Measurements from ENCODE around the gene RAC3.

The RAC3 gene

GRCh38 chr17:82031303-82031884, at the start of gene RAC3:
Gene RAC3 (plus strand): TSS chr17:82031678. CDS start chr17:82031762, 84 bp downstream.
- Mint-ChIP-seq H3K4me1 (ENCODE audit: low read depth) (peaks cover 13% of the 10 kb centered on the region), H3K27me3 (no peaks in the 10 kb centered on the region), H3K27ac (no peak within 1 kb of the TSS), H3K9me3 (ENCODE audit: low read depth) (no peaks in the 10 kb centered on the region), H3K4me3 (peak within 1 kb of the TSS; percentile 82), H3K36me3 (peaks cover 3% of the 10 kb centered on the region)

GRCh38 chr17:81983011-81983638, 48.4 kb upstream of the RAC3 start:
- H3K9me3 Mint-ChIP-seq (ENCODE audit: low read depth), result no peaks in the 10 kb centered on the region
- H3K27me3 Mint-ChIP-seq, result no peaks in the 10 kb centered on the region
- H3K36me3 Mint-ChIP-seq, result peaks cover 7% of the 10 kb centered on the region
- peaks cover 30% of the 10 kb centered on the region for H3K4me1 Mint-ChIP-seq (ENCODE audit: low read depth)
- H3K4me3 Mint-ChIP-seq, result no peak overlapping the region
- H3K27ac Mint-ChIP-seq, result no peak overlapping the region

- Mint-ChIP-seq H3K4me1 (ENCODE audit: low read depth) (peaks cover 25% of the 10 kb centered on the region), H3K27me3 (no peaks in the 10 kb centered on the region), H3K9me3 (ENCODE audit: low read depth) (no peaks in the 10 kb centered on the region), H3K36me3 (peaks cover 7% of the 10 kb centered on the region), H3K27ac (no peak overlapping the region), H3K4me3 (no peak overlapping the region)
These were observed 47.7 kb upstream of the RAC3 start for GRCh38 chr17:81983639-81984373.

GRCh38 chr17:81984773-81985410, 46.6 kb upstream of the RAC3 start:
- Mint-ChIP-seq H3K36me3 (peaks cover 7% of the 10 kb centered on the region), H3K9me3 (ENCODE audit: low read depth) (no peaks in the 10 kb centered on the region), H3K27me3 (no peaks in the 10 kb centered on the region), H3K4me1 (ENCODE audit: low read depth) (peaks cover 17% of the 10 kb centered on the region), H3K27ac (no peak overlapping the region), H3K4me3 (no peak overlapping the region)

- Mint-ChIP-seq H3K9me3 (ENCODE audit: low read depth) (no peaks in the 10 kb centered on the region), H3K27me3 (no peaks in the 10 kb centered on the region), H3K27ac (no peak overlapping the region), H3K4me1 (ENCODE audit: low read depth) (peaks cover 8% of the 10 kb centered on the region), H3K36me3 (peaks cover 3% of the 10 kb centered on the region), H3K4me3 (no peak overlapping the region)
These were observed 44.9 kb upstream of the RAC3 start for GRCh38 chr17:81986606-81987005.

- H3K4me3 Mint-ChIP-seq, result no peak overlapping the region
These were observed 44.2 kb upstream of the RAC3 start for GRCh38 chr17:81987161-81987770.

GRCh38 chr17:81990836-81991683, 40.4 kb upstream of the RAC3 start:
- Mint-ChIP-seq H3K36me3 (no peaks in the 10 kb centered on the region), H3K27ac (no peak overlapping the region), H3K27me3 (no peaks in the 10 kb centered on the region), H3K4me3 (no peak overlapping the region), H3K9me3 (ENCODE audit: low read depth) (no peaks in the 10 kb centered on the region), H3K4me1 (ENCODE audit: low read depth) (no peaks in the 10 kb centered on the region)

More at GRCh38 chr17:81987161-81987770, 44.2 kb upstream of the RAC3 start:
- Mint-ChIP-seq H3K4me1 (ENCODE audit: low read depth) (peaks cover 6% of the 10 kb centered on the region), H3K36me3 (peaks cover 3% of the 10 kb centered on the region), H3K27ac (no peak overlapping the region), H3K27me3 (no peaks in the 10 kb centered on the region), H3K9me3 (ENCODE audit: low read depth) (no peaks in the 10 kb centered on the region)

GRCh38 chr17:81991684-81992305, 39.7 kb upstream of the RAC3 start:
- Mint-ChIP-seq H3K4me3 (no peak overlapping the region), H3K27ac (no peak overlapping the region)

GRCh38 chr17:81992306-81993102, 39.0 kb upstream of the RAC3 start:
- Mint-ChIP-seq H3K9me3 (ENCODE audit: low read depth) (no peaks in the 10 kb centered on the region), H3K27ac (no peak overlapping the region), H3K4me3 (no peak overlapping the region)

More at GRCh38 chr17:81991684-81992305, 39.7 kb upstream of the RAC3 start:
- H3K4me1 Mint-ChIP-seq (ENCODE audit: low read depth), result no peaks in the 10 kb centered on the region
- H3K9me3 Mint-ChIP-seq (ENCODE audit: low read depth), result no peaks in the 10 kb centered on the region
- no peaks in the 10 kb centered on the region for H3K36me3 Mint-ChIP-seq
- H3K27me3 Mint-ChIP-seq, result no peaks in the 10 kb centered on the region

GRCh38 chr17:81993729-81994592, 37.5 kb upstream of the RAC3 start:
- no peaks in the 10 kb centered on the region for H3K27me3 Mint-ChIP-seq
- H3K4me3 Mint-ChIP-seq, result no peak overlapping the region
- H3K36me3 Mint-ChIP-seq, result no peaks in the 10 kb centered on the region
- no peak overlapping the region for H3K27ac Mint-ChIP-seq
- no peaks in the 10 kb centered on the region for H3K4me1 Mint-ChIP-seq (ENCODE audit: low read depth)
- H3K9me3 Mint-ChIP-seq (ENCODE audit: low read depth), result no peaks in the 10 kb centered on the region

More at GRCh38 chr17:81992306-81993102, 39.0 kb upstream of the RAC3 start:
- no peaks in the 10 kb centered on the region for H3K36me3 Mint-ChIP-seq
- no peaks in the 10 kb centered on the region for H3K27me3 Mint-ChIP-seq
- no peaks in the 10 kb centered on the region for H3K4me1 Mint-ChIP-seq (ENCODE audit: low read depth)

GRCh38 chr17:81994593-81995462, 36.6 kb upstream of the RAC3 start:
- Mint-ChIP-seq H3K4me3 (no peak overlapping the region), H3K9me3 (ENCODE audit: low read depth) (no peaks in the 10 kb centered on the region), H3K4me1 (ENCODE audit: low read depth) (no peaks in the 10 kb centered on the region), H3K27me3 (no peaks in the 10 kb centered on the region), H3K27ac (no peak overlapping the region), H3K36me3 (no peaks in the 10 kb centered on the region)

Data from activated naive CD8-positive, alpha-beta T cell (primary cell).